IMR-90 (cell line): ENCODE results near the gene MRPL51. TPM values are rescaled to one million over a fixed set of nuclear protein-coding genes. Genes with fewer than 3 reads are reported as not detected.
A peak's percentile ranks its signal among the peaks of the same experiment; 100 is the strongest.

Source experiments
- ATAC-seq: fragments of 200-7000 bp; cut with Tn5 transposase; 2 replicates; pipeline ENCODE4 v1.9.1; 2020; ENCODE audit warnings: low read depth, mild to moderate bottlenecking, moderate library complexity
- BruUV-seq: library from RNA; stranded (reverse); fragments of 400-500 nt; replicated peaks from 2 replicates; lab custom pipeline; 2021; lab: Mats Ljungman, UMichigan
- CTCF ChIA-PET: fragments of 300-600 bp; formaldehyde crosslinking; extraction: SDS; loops from one replicate; lab custom pipeline; 2021; ENCODE audit warnings: antibody characterized with exemption; lab: Yijun Ruan, JAX
- POLR2A ChIA-PET: fragments of 300-600 bp; sonication (Branson Sonifier 250); formaldehyde crosslinking; loops from one replicate; lab custom pipeline; 2022; ENCODE audit warnings: antibody characterized with exemption; ENCODE audit not compliant: unreplicated experiment; lab: Charles Lee
- DNase-seq: peaks from one replicate; pipeline ENCODE4 v3.0.0; 2013
- H2AFZ ChIP-seq: replicated peaks from 2 replicates; pipeline ENCODE3; 2013; ENCODE audit warnings: low read length, mild to moderate bottlenecking; ENCODE audit not compliant: poor library complexity
- H2AK5ac ChIP-seq: 2 replicates; pipeline ENCODE4 v1.6.1; 2013; ENCODE audit warnings: low read depth, low read length, inconsistent platforms
- H2AK9ac ChIP-seq: replicated peaks from 2 replicates; pipeline ENCODE3; 2013; ENCODE audit warnings: mild to moderate bottlenecking, low read depth, low read length, moderate library complexity; ENCODE audit not compliant: poor library complexity
- H2BK120ac ChIP-seq: 2 replicates; pipeline ENCODE4 v1.6.1; 2013; ENCODE audit warnings: low read depth, low read length, inconsistent platforms
- H2BK15ac ChIP-seq: 3 replicates; pipeline ENCODE4 v1.6.1; 2013; ENCODE audit warnings: low read depth, low read length, inconsistent platforms
- H2BK20ac ChIP-seq: 2 replicates; pipeline ENCODE4 v1.6.1; 2013; ENCODE audit warnings: low read depth, mild to moderate bottlenecking, inconsistent platforms, low read length, moderate library complexity
- H2BK5ac ChIP-seq: 2 replicates; pipeline ENCODE4 v1.6.1; 2013; ENCODE audit warnings: mild to moderate bottlenecking, low read depth, low read length, inconsistent platforms; ENCODE audit not compliant: poor library complexity, severe bottlenecking
- H3K14ac ChIP-seq: replicated peaks from 2 replicates; pipeline ENCODE4 v1.6.1; 2013; ENCODE audit warnings: low read depth, low read length, inconsistent platforms
- H3K18ac ChIP-seq: 2 replicates; pipeline ENCODE4 v1.6.1; 2013; ENCODE audit warnings: low read depth, low read length, control low read depth
- H3K23ac ChIP-seq: 2 replicates; pipeline ENCODE4 v1.6.1; 2013; ENCODE audit warnings: low read depth, low read length, inconsistent platforms
- H3K27ac ChIP-seq: 2 replicates; pipeline ENCODE4 v1.5.1; 2013; ENCODE audit warnings: mild to moderate bottlenecking, control low read depth, low read length; ENCODE audit not compliant: insufficient read depth
- H3K27me3 ChIP-seq: 2 replicates; pipeline ENCODE4 v1.6.1; 2013; ENCODE audit warnings: low read length; ENCODE audit not compliant: control insufficient read depth, insufficient read depth
- H3K36me3 ChIP-seq: 2 replicates; pipeline ENCODE4 v1.6.1; 2013; ENCODE audit warnings: low read length, mixed read lengths; ENCODE audit not compliant: control insufficient read depth, insufficient read depth
- H3K4ac ChIP-seq: 2 replicates; pipeline ENCODE4 v1.6.1; 2013; ENCODE audit warnings: low read depth, low read length, inconsistent platforms
- H3K4me1 ChIP-seq: 2 replicates; pipeline ENCODE4 v1.6.1; 2013; ENCODE audit warnings: low read length, mixed read lengths; ENCODE audit not compliant: control insufficient read depth, insufficient read depth
- H3K4me2 ChIP-seq: 2 replicates; pipeline ENCODE4 v1.6.1; 2013; ENCODE audit warnings: low read depth, mild to moderate bottlenecking, control low read depth, low read length, moderate library complexity
- H3K4me3 ChIP-seq: 2 replicates; pipeline ENCODE4 v1.5.1; 2013; ENCODE audit warnings: low read depth, mild to moderate bottlenecking, control low read depth, low read length, moderate library complexity; ENCODE audit not compliant: insufficient read depth
- H3K56ac ChIP-seq: 2 replicates; pipeline ENCODE4 v1.6.1; 2013; ENCODE audit warnings: low read length, inconsistent platforms; ENCODE audit not compliant: insufficient read depth; ENCODE audit errors: extremely low read depth
- H3K79me1 ChIP-seq, 2 experiments: 2 replicates each; pipeline ENCODE4 v1.6.1; 2013; ENCODE audit warnings: low read length in 2 of 2, inconsistent platforms in 1 of 2, low read depth in 1 of 2
- H3K9ac ChIP-seq: 2 replicates; pipeline ENCODE4 v1.6.1; 2013; ENCODE audit warnings: low read depth, low read length, control low read depth
- H3K9me1 ChIP-seq: 2 replicates; pipeline ENCODE4 v1.6.1; 2013; ENCODE audit warnings: low read length, inconsistent platforms; ENCODE audit not compliant: insufficient read depth
- H3K9me3 ChIP-seq: 2 replicates; pipeline ENCODE4 v1.6.1; 2013; ENCODE audit warnings: low read length; ENCODE audit not compliant: control insufficient read depth, insufficient read depth
- H4K20me1 ChIP-seq: 2 replicates; pipeline ENCODE4 v1.6.1; 2013; ENCODE audit warnings: low read length, inconsistent platforms; ENCODE audit not compliant: insufficient read depth
- H4K5ac ChIP-seq: 2 replicates; pipeline ENCODE4 v1.6.1; 2013; ENCODE audit warnings: mild to moderate bottlenecking, low read depth, low read length, control low read depth
- H4K8ac ChIP-seq, 2 experiments: 2 replicates each; pipeline ENCODE4 v1.6.1; 2013; ENCODE audit warnings: low read depth in 2 of 2, low read length in 2 of 2, control low read depth in 1 of 2, inconsistent platforms in 1 of 2
- H4K91ac ChIP-seq: 2 replicates; pipeline ENCODE4 v1.6.1; 2013; ENCODE audit warnings: low read depth, low read length, inconsistent platforms; ENCODE audit not compliant: insufficient read depth
- BHLHE40 ChIP-seq: fragments of 150-350 bp; IDR thresholded peaks from 2 replicates; pipeline ENCODE4 v1.6.1; 2016; ENCODE audit warnings: mild to moderate bottlenecking, low read depth, low read length
- CEBPB ChIP-seq: IDR thresholded peaks from 2 replicates; pipeline ENCODE4 v1.6.1; 2012; ENCODE audit warnings: low read depth, low read length, improper control_type of control experiment
- CHD1 ChIP-seq: IDR thresholded peaks from 2 replicates; pipeline ENCODE4 v1.6.1; 2012; ENCODE audit warnings: low read depth, low read length, improper control_type of control experiment
- CTCF ChIP-seq: conservative IDR thresholded peaks from 2 replicates; pipeline ENCODE4 v1.5.1; 2012; ENCODE audit warnings: mild to moderate bottlenecking, low read depth, low read length, improper control_type of control experiment
- ELK1 ChIP-seq: fragments of 150-350 bp; IDR thresholded peaks from 2 replicates; pipeline ENCODE4 v1.6.1; 2016; ENCODE audit warnings: low read depth, mild to moderate bottlenecking, low read length, moderate library complexity, borderline replicate concordance
- FOS ChIP-seq: fragments of 150-350 bp; IDR thresholded peaks from 2 replicates; pipeline ENCODE4 v1.6.1; 2016; ENCODE audit warnings: low read depth, low read length
- MAFK ChIP-seq: IDR thresholded peaks from 2 replicates; pipeline ENCODE4 v1.6.1; 2012; ENCODE audit warnings: low read depth, low read length, improper control_type of control experiment
- MAZ ChIP-seq: IDR thresholded peaks from 2 replicates; pipeline ENCODE4 v1.6.1; 2012; ENCODE audit warnings: low read depth, mild to moderate bottlenecking, low read length, improper control_type of control experiment, moderate library complexity, borderline replicate concordance
- MXI1 ChIP-seq: IDR thresholded peaks from 2 replicates; pipeline ENCODE4 v1.6.1; 2012; ENCODE audit warnings: low read depth, mild to moderate bottlenecking, low read length, moderate library complexity, borderline replicate concordance
- NFE2L2 ChIP-seq: fragments of 150-350 bp; IDR thresholded peaks from 2 replicates; pipeline ENCODE4 v1.6.1; 2016; ENCODE audit warnings: low read depth, mild to moderate bottlenecking, low read length
- POLR2A ChIP-seq: IDR thresholded peaks from 2 replicates; pipeline ENCODE4 v1.6.1; 2012; ENCODE audit warnings: mild to moderate bottlenecking, low read depth, low read length
- RAD21 ChIP-seq: IDR thresholded peaks from 2 replicates; pipeline ENCODE4 v1.6.1; 2012; ENCODE audit warnings: low read length, improper control_type of control experiment
- RCOR1 ChIP-seq: IDR thresholded peaks from 2 replicates; pipeline ENCODE4 v1.6.1; 2012; ENCODE audit warnings: mild to moderate bottlenecking, low read length, improper control_type of control experiment; ENCODE audit not compliant: insufficient replicate concordance
- RFX5 ChIP-seq: IDR thresholded peaks from 2 replicates; pipeline ENCODE4 v1.8.0; 2012; ENCODE audit warnings: low read depth, mild to moderate bottlenecking, low read length, moderate library complexity
- SMC3 ChIP-seq: fragments of 150-350 bp; IDR thresholded peaks from 2 replicates; pipeline ENCODE4 v1.6.1; 2016; ENCODE audit warnings: low read depth, mild to moderate bottlenecking, antibody characterized with exemption, low read length, moderate library complexity
- USF2 ChIP-seq: fragments of 150-350 bp; IDR thresholded peaks from 2 replicates; pipeline ENCODE4 v1.6.1; 2017; ENCODE audit warnings: mild to moderate bottlenecking, antibody characterized with exemption, low read length, low read depth
- whole genome bisulfite sequencing, 2 experiments: methylation state at CpG; one replicate each; pipeline versions ENCODE4 v1.1.5 to v1.1.7; 2013; ENCODE audit warnings: missing lambda C conversion rate in 2 of 2; ENCODE audit not compliant: insufficient read length in 1 of 2; ENCODE audit errors: extremely low coverage in 2 of 2; 5-methylcytosine and 5-hydroxymethylcytosine counted together
- dilution Hi-C: fragments of 300-500 bp; cut with HindIII; formaldehyde crosslinking; loops from one replicate; pipeline ENCODE4 v1.14.3; 2018; ENCODE audit warnings: low sequenced_read_pairs; ENCODE audit not compliant: unreplicated experiment
- in situ Hi-C: fragments of 300-500 bp; cut with MboI; formaldehyde crosslinking; loops from 3 replicates; pipeline ENCODE4 v1.14.3; 2019; ENCODE audit warnings: low sequenced_read_pairs, inconsistent platforms, mixed read lengths
- intact Hi-C: fragments of 100-400 bp; cut with micrococcal nuclease; formaldehyde crosslinking; loops from 2 replicates; pipeline ENCODE4 v1.10.0; 2022
- polyA plus RNA-seq, 3 experiments: library from polyadenylated mRNA; depleted of rRNA; stranded (reverse); fragments of >200 nt; gene quantifications; 2 replicates each; pipeline ENCODE4 v1.2.3, GENCODE V29; 2012; ENCODE audit warnings: low replicate concordance in 1 of 3
- total RNA-seq: library from RNA; depleted of rRNA; stranded (reverse); fragments of >200 nt; gene quantifications from 2 replicates; pipeline ENCODE4 v1.2.3, GENCODE V29; 2012

The MRPL51 gene
- total and polyA plus RNA-seq, 2 of the 4 experiments (the other 2 are of a cell fraction), result 80.1 to 160 TPM

DNA sequence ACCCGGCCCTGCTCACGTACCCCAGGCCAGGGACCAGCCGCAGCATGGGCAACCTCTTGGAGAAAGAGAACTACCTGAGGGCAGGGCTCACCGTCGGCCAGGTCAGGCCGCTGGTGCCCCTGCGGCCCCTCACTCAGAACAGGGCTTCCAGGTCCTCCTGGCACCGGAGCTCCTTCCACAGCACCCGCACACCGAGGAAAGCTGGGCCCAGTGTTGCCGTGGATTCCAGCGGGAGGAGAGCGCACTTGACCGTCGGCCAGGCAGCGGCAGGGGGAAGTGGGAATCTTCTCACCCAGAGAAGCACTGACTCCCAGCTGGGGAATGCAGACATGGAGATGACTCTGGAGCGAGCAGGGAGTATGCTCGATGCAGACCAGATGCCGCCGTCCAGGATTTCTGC is 14.6 kb downstream of the MRPL51 start:
- Histone ChIP-seq H3K4me1 (no peaks in the 10 kb centered on the region), H2AK9ac (no peak overlapping the region), H3K79me1 (no peaks in the 10 kb centered on the region), H4K8ac (no peak overlapping the region), H2BK20ac (no peak overlapping the region), H3K14ac (no peak overlapping the region), H4K5ac (no peak overlapping the region), H4K91ac (no peak overlapping the region), H2BK120ac (no peak overlapping the region), H2BK15ac (no peak overlapping the region), H3K56ac (no peak overlapping the region), H3K9me3 (no peaks in the 10 kb centered on the region), H2BK5ac (no peak overlapping the region), H3K23ac (no peak overlapping the region), H3K9me1 (no peaks in the 10 kb centered on the region), H3K9ac (no peak overlapping the region), H4K20me1 (peaks cover 3% of the 10 kb centered on the region; the same call in 1 of the 2 replicates), H3K27ac (no peak overlapping the region), H3K27me3 (peaks cover 8% of the 10 kb centered on the region), H3K4me2 (no peak overlapping the region), H2AK5ac (peak overlapping the region; percentile 39; the same call in 1 of the 2 replicates), H3K4ac (no peak overlapping the region), H2AFZ (no peak overlapping the region), H3K18ac (no peak overlapping the region), H3K36me3 (no peaks in the 10 kb centered on the region), H3K4me3 (no peak overlapping the region)
- ATAC-seq (no peak), DNase-seq (no peak)
- in situ Hi-C loops, result no loop called here
- dilution Hi-C loops, result no loop called here
- intact Hi-C loops, result no loop called here
- BruUV-seq, result no TSS peak
- 91% methylated on average over 10 of the region's 20 CpGs; no CpG with 5 or more reads in 1 of the 2 experiments for WGBS, 2 experiments
- CTCF ChIA-PET, result no interaction called here
- POLR2A ChIA-PET, result no interaction called here
- TF ChIP-seq USF2 (no peak), SMC3 (no peak), CTCF (no peak), POLR2A (no peak), CEBPB (no peak), RFX5 (no peak), BHLHE40 (no peak), RCOR1 (no peak), RAD21 (no peak), ELK1 (no peak), MAZ (no peak), MAFK (no peak), NFE2L2 (no peak), FOS (no peak), MXI1 (no peak), CHD1 (no peak)
